Testis (tissue), 2 donors: ENCODE results near the gene ABCD4.

Source experiments
- POLR2A ChIP-seq: fragments of 450-650 bp; IDR thresholded peaks from one replicate; pipeline ENCODE4 v1.6.1; 2017; ENCODE audit warnings: antibody characterized with exemption, mild to moderate bottlenecking, moderate library complexity
- TF ChIP-seq, protein P1 (sequence below), 3 experiments: fragments of 450-650 bp in 2 of 3; fragments of 200-600 bp in 1 of 3; sonication (generic) in 1 of 3; IDR thresholded peaks; one replicate each; pipeline ENCODE4 v1.5.1; 2016 to 2019; ENCODE audit warnings: antibody characterized with exemption in 3 of 3, mild to moderate bottlenecking in 2 of 3, moderate library complexity in 1 of 3

DNA sequence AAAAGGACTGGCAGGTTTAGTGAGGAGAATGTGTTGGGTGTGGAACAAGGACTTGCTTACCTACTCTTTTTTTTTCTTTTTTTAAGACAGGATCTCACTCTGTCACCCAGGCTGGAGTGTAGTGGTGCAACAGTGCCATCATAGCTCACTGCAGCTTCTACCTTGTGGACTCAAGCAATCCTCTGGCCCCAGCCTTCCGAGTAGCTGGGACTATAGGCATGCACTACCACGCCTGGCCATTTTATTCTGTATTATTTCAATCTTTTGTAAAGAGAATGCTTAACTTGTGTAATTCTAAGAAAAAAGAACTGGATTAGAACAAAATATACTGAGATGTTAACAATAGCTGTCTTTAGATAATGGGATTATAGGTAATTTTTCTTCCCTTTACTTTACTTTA lies 43.6 kb upstream of the ABCD4 start:
- TF ChIP-seq, protein P1, sequence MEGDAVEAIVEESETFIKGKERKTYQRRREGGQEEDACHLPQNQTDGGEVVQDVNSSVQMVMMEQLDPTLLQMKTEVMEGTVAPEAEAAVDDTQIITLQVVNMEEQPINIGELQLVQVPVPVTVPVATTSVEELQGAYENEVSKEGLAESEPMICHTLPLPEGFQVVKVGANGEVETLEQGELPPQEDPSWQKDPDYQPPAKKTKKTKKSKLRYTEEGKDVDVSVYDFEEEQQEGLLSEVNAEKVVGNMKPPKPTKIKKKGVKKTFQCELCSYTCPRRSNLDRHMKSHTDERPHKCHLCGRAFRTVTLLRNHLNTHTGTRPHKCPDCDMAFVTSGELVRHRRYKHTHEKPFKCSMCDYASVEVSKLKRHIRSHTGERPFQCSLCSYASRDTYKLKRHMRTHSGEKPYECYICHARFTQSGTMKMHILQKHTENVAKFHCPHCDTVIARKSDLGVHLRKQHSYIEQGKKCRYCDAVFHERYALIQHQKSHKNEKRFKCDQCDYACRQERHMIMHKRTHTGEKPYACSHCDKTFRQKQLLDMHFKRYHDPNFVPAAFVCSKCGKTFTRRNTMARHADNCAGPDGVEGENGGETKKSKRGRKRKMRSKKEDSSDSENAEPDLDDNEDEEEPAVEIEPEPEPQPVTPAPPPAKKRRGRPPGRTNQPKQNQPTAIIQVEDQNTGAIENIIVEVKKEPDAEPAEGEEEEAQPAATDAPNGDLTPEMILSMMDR (IDR thresholded peaks at IDR 0.05): no peak
- no peak for TF ChIP-seq POLR2A
